Mucosa of rectum (tissue), 2 donors: ENCODE data around the gene ERFE.

Experiments used
- H3K27ac ChIP-seq, 2 donors: one replicate each; pipeline ENCODE4 v1.7.0; 2013; ENCODE audit warnings: inconsistent platforms in 2 of 2, low read depth in 2 of 2, low read length in 2 of 2
- H3K27me3 ChIP-seq, 2 donors: one replicate each; pipeline ENCODE4 v1.7.0; 2013; ENCODE audit warnings: low read length in 2 of 2; ENCODE audit not compliant: control insufficient read depth in 2 of 2, insufficient read depth in 2 of 2
- H3K36me3 ChIP-seq, 2 donors: one replicate each; pipeline ENCODE4 v1.7.0; 2013; ENCODE audit warnings: low read length in 2 of 2; ENCODE audit not compliant: control insufficient read depth in 2 of 2, insufficient read depth in 2 of 2
- H3K4me1 ChIP-seq, 2 donors: one replicate each; pipeline ENCODE4 v1.7.0; 2013; ENCODE audit warnings: low read length in 2 of 2, mild to moderate bottlenecking in 1 of 2; ENCODE audit not compliant: control insufficient read depth in 2 of 2, insufficient read depth in 2 of 2
- H3K4me3 ChIP-seq, 2 donors: one replicate each; pipeline ENCODE4 v1.7.0; 2013; ENCODE audit warnings: low read length in 2 of 2
- H3K9ac ChIP-seq, 2 donors: one replicate each; pipeline ENCODE4 v1.7.0; 2013; ENCODE audit warnings: low read length in 2 of 2, low read depth in 1 of 2, mild to moderate bottlenecking in 1 of 2
- H3K9me3 ChIP-seq, 2 donors: one replicate each; pipeline ENCODE4 v1.7.0; 2013; ENCODE audit warnings: low read length in 2 of 2; ENCODE audit not compliant: control insufficient read depth in 2 of 2
- donor health status: healthy.
- donor health status: Normal muscosa, but diverticular disease.

Gene ERFE

DNA sequence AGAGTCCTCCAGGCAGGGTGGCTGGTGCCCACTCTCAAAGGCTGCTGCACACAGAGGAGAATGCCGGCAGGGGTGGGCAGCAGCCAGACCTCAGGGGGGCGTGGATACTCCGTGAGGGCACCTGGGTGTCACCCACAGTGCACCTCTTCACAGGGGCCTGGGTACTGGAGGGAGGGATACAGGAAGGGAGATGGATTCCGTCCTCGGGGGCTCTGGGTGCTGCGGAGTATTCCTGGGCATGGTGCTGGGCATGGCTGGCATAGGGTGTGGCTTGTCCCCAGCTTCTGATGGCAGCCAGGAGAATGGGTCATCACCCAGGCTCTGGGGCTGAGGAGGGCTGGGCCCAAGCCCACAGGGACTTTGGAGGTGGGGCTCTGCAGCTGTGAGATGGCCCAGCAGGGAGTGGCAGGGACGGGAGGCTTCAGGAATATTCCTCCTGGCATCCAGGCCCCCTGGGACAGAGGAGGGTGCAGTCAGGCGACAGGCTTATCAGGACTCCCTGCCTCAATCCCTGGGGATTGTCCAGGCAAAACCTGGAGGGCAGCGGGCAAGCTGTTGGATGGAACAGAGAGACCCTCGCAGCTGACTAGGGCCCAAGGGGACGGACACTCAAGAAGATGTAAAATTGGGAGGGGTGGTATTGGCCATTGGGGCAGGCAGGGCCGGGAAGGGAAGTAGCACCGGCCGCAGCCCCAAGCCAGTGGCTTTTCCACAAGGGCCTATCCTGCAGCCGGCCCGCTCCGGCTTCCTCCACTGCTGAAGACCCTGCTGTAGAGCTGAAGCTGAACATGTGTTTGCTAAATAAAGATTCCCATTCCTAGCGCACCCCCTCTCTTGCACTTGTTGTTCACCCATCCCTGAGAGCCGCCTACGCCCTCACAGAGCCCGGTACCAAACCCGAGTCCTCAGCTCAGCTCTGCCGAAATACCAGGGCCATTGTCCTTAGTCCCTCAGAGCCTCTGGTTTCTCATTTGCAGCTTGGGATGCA lies 26.0 kb upstream of the ERFE start:
- Histone ChIP-seq H3K27ac (no peak overlapping the region), H3K9ac (no peak overlapping the region), H3K4me1 (no peaks in the 10 kb centered on the region), H3K4me3 (no peak overlapping the region), H3K27me3 (no peaks in the 10 kb centered on the region), H3K36me3 (no peaks in the 10 kb centered on the region), H3K9me3 (no peaks in the 10 kb centered on the region)

DNA sequence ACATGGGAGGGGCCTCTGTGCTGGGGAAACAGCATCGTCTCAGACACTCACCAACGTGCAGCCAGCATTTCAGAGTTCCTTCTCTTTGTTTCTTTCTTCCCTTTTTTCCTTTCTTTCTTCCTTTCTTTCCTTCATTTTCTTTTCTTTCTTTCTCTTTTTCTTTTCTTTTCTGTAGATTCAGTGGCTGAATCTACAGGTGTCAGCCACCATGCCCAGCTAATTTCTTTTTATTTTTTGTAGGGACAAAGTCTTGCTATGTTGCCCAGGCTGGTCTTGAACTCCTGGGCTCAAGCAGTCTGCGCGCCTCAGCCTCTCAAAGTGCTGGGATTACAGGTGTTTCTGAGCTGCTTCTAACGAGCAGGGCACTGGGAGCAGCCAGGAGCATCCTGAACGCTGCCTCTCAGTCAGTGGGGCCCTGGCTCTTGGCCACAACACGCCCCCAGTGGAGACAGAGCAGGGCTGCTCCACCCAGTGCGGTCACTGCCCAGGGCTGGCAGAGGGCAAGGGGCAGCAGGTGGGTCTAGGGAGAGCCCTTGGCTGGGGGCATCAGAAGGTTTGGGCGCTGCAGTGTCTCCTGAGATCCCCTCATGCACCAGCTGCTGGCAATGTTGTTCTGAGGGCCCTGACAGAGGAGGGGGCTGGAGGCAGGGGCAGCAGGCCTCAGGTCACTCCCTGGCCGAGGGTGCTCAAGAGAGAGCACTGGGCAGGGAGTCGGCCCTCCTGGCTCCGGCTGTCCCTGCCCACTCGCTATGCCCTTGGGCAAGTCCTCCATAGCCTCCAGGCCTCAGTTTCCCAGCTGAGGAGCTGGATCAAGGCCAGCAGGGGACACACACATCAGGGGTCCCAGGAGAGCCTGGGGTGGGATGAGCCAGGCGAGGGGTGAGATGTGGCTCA lies 25.0 kb upstream of the ERFE start:
- no peaks in the 10 kb centered on the region for H3K4me1 ChIP-seq

DNA sequence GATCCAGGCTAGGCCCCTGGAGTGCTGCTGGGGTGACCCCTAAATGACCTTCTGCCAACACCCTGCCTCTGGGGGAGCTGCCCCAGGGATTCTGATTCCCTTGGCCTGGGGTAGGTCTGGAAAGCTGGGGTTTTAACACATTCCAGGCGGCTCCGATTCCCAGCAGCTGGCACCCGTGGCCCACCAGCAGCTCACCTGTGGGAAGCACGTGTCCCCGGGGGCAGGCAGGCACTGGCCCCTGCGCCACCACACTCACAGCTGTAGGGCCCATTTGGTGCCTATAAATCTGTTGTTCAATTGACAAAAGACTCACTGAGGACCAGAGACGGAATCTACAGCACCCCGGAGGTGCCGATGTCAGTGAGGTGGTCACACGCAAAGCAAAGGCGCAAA lies 24.4 kb upstream of the ERFE start:
- Histone ChIP-seq H3K36me3 (no peaks in the 10 kb centered on the region), H3K27ac (no peak overlapping the region), H3K4me1 (no peaks in the 10 kb centered on the region), H3K4me3 (no peak overlapping the region), H3K9ac (no peak overlapping the region), H3K9me3 (no peaks in the 10 kb centered on the region), H3K27me3 (no peaks in the 10 kb centered on the region)

More for the DNA sequence above, 25.0 kb upstream of the ERFE start:
- H3K27me3 ChIP-seq, result no peaks in the 10 kb centered on the region
- H3K9ac ChIP-seq, result no peak overlapping the region
- no peaks in the 10 kb centered on the region for H3K9me3 ChIP-seq
- H3K36me3 ChIP-seq, result no peaks in the 10 kb centered on the region
- H3K4me3 ChIP-seq, result no peak overlapping the region
- no peak overlapping the region for H3K27ac ChIP-seq

DNA sequence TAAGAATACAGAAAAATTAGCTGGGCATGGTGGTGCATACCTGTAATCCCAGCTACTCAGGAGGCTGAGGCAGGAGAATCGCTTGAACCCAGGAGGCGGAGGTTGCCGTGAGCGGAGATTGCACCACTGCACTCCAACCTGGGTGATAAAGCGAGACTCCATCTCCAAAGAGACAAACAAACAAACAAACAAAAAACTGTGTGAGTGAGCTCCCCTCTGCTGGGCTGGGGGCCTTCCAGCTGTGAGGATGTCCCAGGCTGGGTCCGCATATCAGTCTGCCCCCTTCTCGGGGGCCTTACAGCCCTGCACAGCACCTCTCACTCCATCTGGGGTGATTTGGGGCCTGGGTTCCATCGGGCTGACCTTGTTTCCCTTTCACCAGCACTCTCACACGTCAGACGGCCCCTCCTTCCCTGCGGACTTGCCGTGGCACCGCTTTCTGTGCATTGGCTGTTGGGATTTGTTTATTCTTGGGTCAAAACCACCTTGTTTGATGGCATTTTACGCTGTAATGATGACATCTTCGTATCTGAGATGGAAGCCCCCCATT lies 23.1 kb upstream of the ERFE start:
- Histone ChIP-seq H3K27ac (no peak overlapping the region), H3K4me1 (peaks cover 0 to 2% of the 10 kb centered on the region in 2 donors)

DNA sequence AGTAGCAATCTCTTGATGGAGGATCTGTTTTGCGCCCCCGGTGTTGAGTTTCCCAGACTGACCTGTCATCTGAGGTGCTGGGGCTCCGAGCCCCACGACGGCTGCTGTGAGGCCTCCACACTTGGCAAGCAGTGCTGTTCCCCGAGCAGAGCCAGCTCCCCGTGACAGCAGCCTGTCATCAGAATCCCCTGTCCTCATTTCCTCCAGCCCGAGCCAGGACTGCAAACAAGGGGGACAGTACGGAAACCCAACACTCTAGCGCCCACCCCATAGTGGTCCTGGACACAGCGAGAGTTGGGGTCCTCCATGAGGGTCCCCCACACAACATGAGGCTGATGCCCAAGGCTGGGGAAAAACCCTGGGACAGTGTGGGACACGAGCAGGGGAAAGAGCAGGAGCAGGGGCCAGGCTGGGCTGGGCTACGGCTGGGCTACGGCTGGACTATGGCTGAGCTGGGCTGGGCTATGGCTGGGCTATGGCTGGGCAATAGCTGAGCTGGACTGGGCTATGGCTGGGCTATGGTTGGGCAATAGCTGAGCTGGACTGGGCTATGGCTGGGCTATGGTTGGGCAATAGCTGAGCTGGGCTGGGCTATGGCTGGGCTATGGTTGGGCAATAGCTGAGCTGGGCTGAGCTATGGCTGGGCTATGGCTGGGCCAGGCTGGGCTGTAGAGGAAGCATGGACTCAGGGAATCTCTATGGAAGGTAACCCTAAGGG lies 21.8 kb upstream of the ERFE start:
- H3K27ac ChIP-seq, result no peak overlapping the region
- H3K27me3 ChIP-seq, result peaks cover 0 to 2% of the 10 kb centered on the region in 2 donors
- H3K4me1 ChIP-seq, result peaks cover 9 to 12% of the 10 kb centered on the region in 2 donors
- no peaks in the 10 kb centered on the region for H3K36me3 ChIP-seq
- no peaks in the 10 kb centered on the region for H3K9me3 ChIP-seq
- no peak overlapping the region for H3K9ac ChIP-seq
- H3K4me3 ChIP-seq, result no peak overlapping the region

More for the DNA sequence above, 23.1 kb upstream of the ERFE start:
- H3K36me3 ChIP-seq, result no peaks in the 10 kb centered on the region
- H3K4me3 ChIP-seq, result no peak overlapping the region
- H3K9me3 ChIP-seq, result no peaks in the 10 kb centered on the region
- no peak overlapping the region for H3K9ac ChIP-seq
- H3K27me3 ChIP-seq, result peaks cover 0 to 2% of the 10 kb centered on the region in 2 donors

DNA sequence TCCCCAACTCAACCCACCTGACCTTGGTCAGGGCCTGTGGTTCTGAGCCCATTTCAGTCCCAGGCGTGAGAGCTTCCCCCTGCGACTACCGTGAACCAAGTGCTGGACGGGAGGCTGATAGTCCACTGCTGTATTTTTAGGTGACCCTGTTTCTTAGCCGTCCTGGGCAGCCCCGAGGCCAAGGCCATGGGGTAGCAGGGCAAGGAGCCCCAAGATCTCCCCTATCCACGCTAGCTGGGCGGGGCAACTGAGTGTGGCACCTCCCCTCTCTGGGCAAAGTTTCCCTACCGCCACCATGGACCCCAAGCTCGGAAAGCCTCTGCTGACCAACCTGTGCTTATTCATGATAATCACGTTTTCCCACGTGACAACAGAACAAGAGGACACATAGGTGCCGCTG lies 20.9 kb upstream of the ERFE start:
- no peak overlapping the region for H3K9ac ChIP-seq
- peaks cover 16 to 17% of the 10 kb centered on the region in 2 donors for H3K4me1 ChIP-seq
- H3K9me3 ChIP-seq, result no peaks in the 10 kb centered on the region
- peaks cover 0 to 2% of the 10 kb centered on the region in 2 donors for H3K27me3 ChIP-seq
- no peaks in the 10 kb centered on the region for H3K36me3 ChIP-seq
- H3K4me3 ChIP-seq, result no peak overlapping the region
- no peak overlapping the region for H3K27ac ChIP-seq

DNA sequence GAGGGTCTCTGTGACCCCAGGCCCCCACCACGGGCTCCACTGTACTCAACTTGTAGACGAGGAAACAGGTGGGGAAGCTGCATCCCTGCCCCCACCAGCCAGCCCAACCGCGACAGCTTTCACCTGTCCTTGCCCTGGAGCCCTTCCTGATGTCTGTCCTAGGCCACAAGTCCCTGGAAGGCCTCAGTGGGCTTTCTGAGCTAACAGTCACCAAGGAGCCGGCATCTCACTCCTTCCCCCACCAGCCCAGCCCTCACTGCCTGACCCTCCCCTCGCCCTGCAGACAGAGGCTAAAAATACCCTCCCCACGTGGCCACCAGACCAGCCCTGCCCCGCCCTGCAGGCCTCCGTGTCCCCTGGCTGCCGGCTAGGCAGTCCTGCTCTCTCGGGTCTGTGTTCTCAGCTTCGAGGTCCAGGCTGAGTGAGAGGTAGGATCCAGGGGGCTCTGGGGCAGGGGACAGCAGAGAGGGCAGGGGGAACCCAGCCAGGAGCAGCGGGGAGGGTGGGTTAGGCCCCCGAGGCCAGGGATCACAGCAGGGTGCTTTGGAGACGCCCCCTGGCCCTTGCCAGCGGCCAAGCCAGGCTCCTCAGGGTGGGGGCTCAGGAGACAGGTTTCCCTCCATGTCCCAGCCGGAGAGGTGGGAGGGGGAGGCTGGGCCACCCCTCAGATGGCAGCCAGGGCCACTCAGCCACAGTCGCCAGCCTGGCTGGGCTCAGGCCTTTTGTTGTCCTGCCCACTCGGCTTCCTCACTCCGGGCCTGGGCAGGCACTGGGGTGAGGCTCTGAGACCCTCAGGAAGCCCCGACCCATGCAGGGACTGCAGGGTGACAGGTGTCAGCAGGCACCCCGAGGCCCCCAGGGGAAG lies 20.2 kb upstream of the ERFE start, which contains the start of gene KLHL30:
TSS of gene KLHL30 (plus strand) at position 338 of the 865 bp plus-strand sequence. CDS start 2,087 bp downstream, outside the sequence.
- Histone ChIP-seq H3K9ac (no peak within 1 kb of the TSS), H3K27ac (no peak within 1 kb of the TSS), H3K4me1 (peaks cover 16 to 17% of the 10 kb centered on the region in 2 donors), H3K4me3 (no peak within 1 kb of the TSS), H3K36me3 (no peaks in the 10 kb centered on the region), H3K27me3 (peaks cover 0 to 2% of the 10 kb centered on the region in 2 donors), H3K9me3 (no peaks in the 10 kb centered on the region)

DNA sequence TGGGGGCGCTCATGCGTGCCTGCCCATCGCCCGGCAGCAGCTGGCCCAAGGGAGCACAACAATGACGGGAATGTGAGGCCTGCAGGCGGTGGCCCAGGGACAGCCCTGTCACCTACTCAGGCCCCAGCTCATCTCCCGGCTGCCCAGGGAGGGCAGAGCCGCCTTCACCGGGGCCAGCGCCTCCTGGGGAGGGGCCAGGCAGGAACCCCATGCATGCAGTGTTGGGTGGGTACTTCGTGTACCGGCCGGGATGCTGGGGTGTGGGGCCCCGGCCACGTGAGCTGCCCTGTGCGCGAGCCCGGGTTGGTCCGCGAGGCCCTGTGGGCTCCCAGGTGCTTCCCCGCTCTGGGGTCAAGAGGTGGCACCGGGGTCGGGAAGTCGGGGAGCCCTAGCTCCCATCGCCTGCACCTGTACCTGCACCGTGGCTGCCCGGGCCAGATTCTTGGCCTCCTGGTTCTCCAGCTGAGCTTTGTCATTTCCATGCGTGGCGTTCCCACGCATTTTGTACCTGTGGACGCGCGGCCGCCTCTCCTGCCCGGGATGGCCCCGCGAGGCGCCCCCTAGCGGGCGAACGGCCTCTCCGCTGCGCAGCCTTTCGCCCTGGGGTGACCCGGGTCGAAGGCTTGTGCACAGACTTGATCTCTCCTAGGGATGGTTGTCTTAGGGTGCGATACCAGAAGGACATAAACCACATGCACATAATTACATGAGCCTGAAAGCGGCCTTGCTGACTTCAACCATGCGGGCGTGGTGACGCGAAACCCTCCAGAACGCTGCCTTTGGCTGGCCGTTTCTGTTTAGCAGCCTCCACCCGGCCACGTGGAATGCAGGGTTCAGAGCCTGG lies 19.4 kb upstream of the ERFE start:
- no peak overlapping the region for H3K4me3 ChIP-seq
- H3K27me3 ChIP-seq, result peaks cover 0 to 5% of the 10 kb centered on the region in 2 donors
- peaks cover 16 to 17% of the 10 kb centered on the region in 2 donors for H3K4me1 ChIP-seq
- H3K9me3 ChIP-seq, result no peaks in the 10 kb centered on the region
- no peak overlapping the region for H3K9ac ChIP-seq
- no peaks in the 10 kb centered on the region for H3K36me3 ChIP-seq
- H3K27ac ChIP-seq, result no peak overlapping the region
